Mammary epithelial cell (primary cell): ENCODE measurements around the gene TAPBPL.

ENCODE experiments used
- CTCF ChIP-seq, 2 donors: IDR thresholded peaks in 1 of 2; conservative IDR thresholded peaks in 1 of 2; 2 replicates each; pipeline ENCODE4 v1.5.1; 2011 to 2012; ENCODE audit warnings: inconsistent platforms in 2 of 2, low read length in 2 of 2, mild to moderate bottlenecking in 2 of 2, control low read depth in 1 of 2, low read depth in 1 of 2; ENCODE audit not compliant: insufficient read depth in 1 of 2; ENCODE audit errors: extremely low read depth in 1 of 2
- EZH2 ChIP-seq: IDR thresholded peaks from 2 replicates; pipeline ENCODE4 v1.6.1; 2012; ENCODE audit warnings: low read length, inconsistent platforms, borderline replicate concordance

GRCh38 chr12:6493497-6494257 lies 41.8 kb downstream of the TAPBPL start, which contains the start of gene NCAPD2:
- TF ChIP-seq CTCF (conservative IDR thresholded peaks at IDR 0.05 in 1 of 2, IDR thresholded peaks at IDR 0.05 in 1 of 2; ENCODE audit: extremely low read depth in 1 of 2, insufficient read depth in 1 of 2, low read depth in 1 of 2, low read length in 2 of 2) (peak; percentile 7 to 12), EZH2 (no peak)
